ENCODE measurements around the gene ZBTB22.

Gene ZBTB22

GRCh38 chr6:33330736-33331135 lies 13.2 kb upstream of the ZBTB22 start:
- no peak for DNase-seq (ENCODE audit: low read depth)

DNA sequence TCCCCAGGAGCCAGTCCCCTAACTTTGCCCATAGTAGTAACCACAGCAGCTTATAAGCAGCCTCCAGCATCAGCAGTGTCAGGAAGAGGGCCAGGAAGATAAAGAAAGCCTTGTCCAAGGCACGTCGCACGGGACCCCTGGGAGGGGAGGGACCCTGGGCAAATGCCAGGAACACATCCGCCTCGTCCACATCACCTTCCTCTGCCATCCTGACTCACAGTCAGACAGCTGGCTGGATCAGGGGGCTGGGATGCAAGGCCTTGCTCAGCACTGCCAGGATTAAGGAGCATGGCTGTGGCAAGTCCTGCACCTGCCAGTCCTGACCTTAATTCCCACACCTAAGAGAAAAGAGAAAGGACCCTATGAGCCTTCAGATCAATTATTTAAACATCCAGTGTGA lies 11.5 kb upstream of the ZBTB22 start:
- DNase-seq (ENCODE audit: low read depth), result no peak

- DNase-seq (ENCODE audit: low read depth), result no peak
These were observed 6.6 kb upstream of the ZBTB22 start for GRCh38 chr6:33324125-33324524.

GRCh38 chr6:33323623-33323948 lies 6.0 kb upstream of the ZBTB22 start:
- no peak for DNase-seq (ENCODE audit: low read depth)

DNA sequence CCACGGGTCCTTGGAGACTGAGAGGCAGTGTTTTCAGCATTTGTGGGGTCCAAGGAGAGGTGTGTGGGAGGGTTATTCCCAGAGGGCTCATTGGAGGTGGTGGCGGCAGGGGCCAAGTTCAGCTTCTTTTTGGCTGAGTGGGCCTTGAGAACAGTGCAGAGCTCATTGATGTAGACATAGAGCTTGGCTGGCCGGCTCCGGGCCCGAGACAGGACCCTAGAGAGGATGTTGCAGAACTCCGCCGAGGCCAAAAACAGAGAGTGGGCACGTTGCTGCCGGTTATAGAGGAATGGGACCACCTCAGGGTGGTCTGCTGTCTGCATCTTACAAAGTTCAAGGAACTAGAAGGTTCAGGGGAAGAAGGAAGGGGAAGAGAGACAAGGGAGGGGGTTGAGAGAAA lies 3.7 kb upstream of the ZBTB22 start:
- DNase-seq (ENCODE audit: low read depth), result no peak

DNA sequence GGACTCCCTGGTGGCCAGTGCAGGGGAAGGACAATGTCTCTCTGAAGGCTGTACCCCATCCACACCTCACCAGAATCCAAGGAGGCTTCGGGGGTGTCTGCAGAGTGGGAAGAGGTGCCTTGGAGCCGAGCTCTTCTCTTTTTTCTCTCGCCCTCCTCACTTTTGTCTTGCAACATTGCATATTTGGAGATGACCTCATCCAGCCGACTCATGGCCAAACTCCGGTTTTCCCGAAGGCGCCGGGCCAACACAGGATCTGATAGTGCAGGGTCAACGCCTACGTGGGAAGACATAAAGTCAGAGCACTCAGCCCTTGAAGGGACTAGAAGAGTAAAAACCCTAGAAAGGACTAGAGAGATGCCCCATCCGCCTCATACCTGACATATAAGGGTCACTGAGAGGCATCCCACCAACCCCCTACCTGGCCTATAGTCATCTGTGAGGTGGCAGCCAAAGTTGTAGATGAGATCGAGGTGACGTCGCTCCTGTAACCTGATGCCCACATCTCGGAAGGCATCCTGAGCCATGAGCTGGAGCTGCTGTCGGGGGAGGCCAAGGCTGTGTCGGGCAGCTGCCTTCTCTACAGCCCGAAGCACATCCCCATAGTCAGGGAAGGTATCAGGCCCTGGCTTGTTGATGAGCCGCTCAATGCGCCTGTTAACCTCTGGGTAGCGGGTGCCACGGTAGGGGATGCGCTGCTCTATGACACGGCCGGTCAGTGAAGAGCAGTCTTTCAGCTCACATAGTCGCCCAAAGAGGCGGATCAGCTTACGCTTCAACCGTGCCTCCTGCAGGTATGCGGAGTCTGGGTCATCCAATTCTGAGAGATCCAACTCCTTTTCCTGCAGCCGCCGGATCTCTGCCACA lies 3.0 kb upstream of the ZBTB22 start:
- no peak for DNase-seq (ENCODE audit: low read depth)

GRCh38 chr6:33319939-33320314 lies 2.4 kb upstream of the ZBTB22 start:
- DNase-seq (ENCODE audit: low read depth), result no peak

DNA sequence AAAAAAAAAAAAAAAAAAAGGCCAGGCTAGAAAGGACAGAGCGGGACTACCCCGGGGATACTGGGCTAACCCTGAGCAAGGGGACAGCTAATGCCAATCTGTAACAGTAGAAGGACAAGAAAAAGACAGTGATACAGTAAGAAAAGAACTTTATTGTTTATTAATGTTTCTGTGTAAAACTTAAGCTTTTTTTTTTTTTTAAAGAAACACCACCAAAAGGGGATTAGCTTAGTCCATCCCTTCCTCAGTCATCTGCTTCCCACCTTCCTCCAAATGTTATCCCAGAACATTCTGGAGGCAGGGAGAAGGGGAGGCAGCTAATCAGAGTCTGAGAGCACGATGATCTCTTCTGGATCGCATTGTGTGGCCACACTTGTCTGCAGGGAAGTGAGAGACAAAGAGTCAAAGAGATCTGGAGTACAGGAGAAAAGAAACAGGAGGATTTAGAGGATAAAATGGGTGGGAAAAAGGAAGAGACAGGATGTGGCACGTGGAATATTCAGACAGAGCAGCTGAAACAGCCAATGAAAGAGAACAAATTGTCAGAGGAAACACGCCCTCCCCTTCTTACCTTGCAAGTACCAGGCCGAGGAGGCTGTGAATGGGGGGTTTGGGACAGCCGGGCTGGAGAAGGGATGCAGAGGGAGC lies 1.0 kb upstream of the ZBTB22 start:
- DNase-seq (ENCODE audit: low read depth), result no peak

- no peak for DNase-seq (ENCODE audit: low read depth)
These were observed 200 bp downstream of the ZBTB22 start for GRCh38 chr6:33317419-33317668.

- no peak for DNase-seq (ENCODE audit: low read depth)
These were observed 733 bp downstream of the ZBTB22 start for GRCh38 chr6:33316603-33317418.

GRCh38 chr6:33315793-33316602 lies 1.5 kb downstream of the ZBTB22 start:
- no peak for DNase-seq (ENCODE audit: low read depth)

- no peak for DNase-seq (ENCODE audit: low read depth)
These were observed 2.4 kb downstream of the ZBTB22 start for GRCh38 chr6:33314943-33315792.

- peak; percentile 61 for DNase-seq (ENCODE audit: low read depth)
These were observed 3.0 kb downstream of the ZBTB22 start for GRCh38 chr6:33314515-33314942.

- DNase-seq (ENCODE audit: low read depth), result peak; percentile 79
These were observed 3.6 kb downstream of the ZBTB22 start, which contains the start of gene TAPBP for GRCh38 chr6:33313709-33314514. TAPBP (minus strand) TSS chr6:33314078; CDS start chr6:33314041, 37 bp downstream.

- DNase-seq (ENCODE audit: low read depth), result peak; percentile 36
These were observed 4.3 kb downstream of the ZBTB22 start for GRCh38 chr6:33313105-33313708.

DNA sequence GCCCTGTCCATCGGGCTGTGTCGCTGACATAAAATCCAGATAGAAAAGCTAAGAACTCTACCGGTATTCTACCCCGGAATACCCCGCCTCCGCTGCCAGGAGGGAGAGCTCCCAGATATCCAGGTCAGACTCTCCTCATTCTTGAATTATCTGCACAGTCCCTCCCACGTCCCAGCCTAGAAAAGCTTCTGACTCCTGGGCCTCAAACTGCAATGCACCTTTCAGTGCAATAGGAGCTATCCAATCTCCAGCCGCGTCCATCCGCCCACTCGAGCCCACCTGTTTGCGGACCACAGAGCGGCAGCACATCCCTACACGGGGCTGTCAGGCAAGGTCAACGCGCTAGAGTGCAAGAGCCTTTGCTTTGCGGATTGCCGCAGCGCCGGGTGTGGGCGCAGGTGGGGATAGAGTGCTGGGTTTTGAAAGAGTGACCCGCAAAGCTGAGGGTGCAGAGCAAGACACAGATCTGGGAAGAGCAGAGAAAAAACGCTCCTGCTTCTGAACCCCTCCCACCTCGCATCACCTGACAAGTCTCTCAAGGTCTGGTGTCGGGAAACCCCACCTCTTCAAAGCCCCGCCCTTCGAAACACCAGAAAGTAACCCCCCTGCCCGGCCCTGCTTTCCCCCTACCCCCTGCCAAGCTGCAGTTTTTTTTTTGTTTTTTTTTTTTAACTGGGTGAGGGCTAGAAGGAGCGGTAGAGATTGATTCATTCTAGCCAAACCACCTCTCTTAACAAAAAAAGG lies 5.0 kb downstream of the ZBTB22 start:
- peak; percentile 76 for DNase-seq (ENCODE audit: low read depth)

- no peak for DNase-seq (ENCODE audit: low read depth)
These were observed 11.2 kb downstream of the ZBTB22 start for GRCh38 chr6:33306356-33306755.

GRCh38 chr6:33305052-33305451 lies 12.5 kb downstream of the ZBTB22 start:
- DNase-seq (ENCODE audit: low read depth), result no peak

DNA sequence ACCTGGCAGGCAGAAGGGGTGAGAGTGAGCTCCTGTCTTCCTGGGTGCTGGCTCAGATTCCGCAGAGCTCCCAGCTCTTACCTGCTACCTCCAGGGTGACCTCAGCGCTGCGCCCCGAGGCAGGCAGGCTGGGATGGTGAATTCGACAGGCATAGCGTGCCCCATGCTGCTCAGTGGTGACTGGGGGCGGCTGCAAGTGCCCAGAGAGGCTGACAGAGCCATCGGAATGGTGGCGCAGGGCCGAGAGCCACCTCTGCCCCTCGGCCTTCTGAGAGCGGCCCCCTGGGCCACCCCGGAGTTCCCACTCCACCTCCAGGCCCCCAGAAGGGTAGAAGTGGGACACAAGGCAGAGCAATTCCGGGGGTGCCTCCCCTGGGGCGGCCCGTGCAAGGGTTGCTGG lies 13.3 kb downstream of the ZBTB22 start:
- no peak for DNase-seq (ENCODE audit: low read depth)

All from activated T-helper 9 cell treated with anti-CD3 and anti-CD28 coated beads, Interleukin-2, amount 50 U/mL, for 16 hours (primary cell).